HG02973 (cell line): Measurements from ENCODE around the gene ADCY6.
"Not testable (repeated sequence)": the region's sequence is repeated elsewhere in the genome, so short reads cannot be mapped to it uniquely, and the experiment has no call there.

ENCODE experiments used
- ATAC-seq: cut with Tn5 transposase; IDR thresholded peaks from one replicate; pipeline ENCODE4 v1.9.1; 2021; ENCODE audit warnings: moderate library complexity; ENCODE audit not compliant: unreplicated experiment

ADCY6 gene

GRCh38 chr12:48764521-48764920 lies 24.4 kb downstream of the ADCY6 start:
- ATAC-seq: no peak

GRCh38 chr12:48758737-48759136 lies 30.2 kb downstream of the ADCY6 start:
- ATAC-seq: no peak

- ATAC-seq: no peak
Observed at GRCh38 chr12:48758186-48758585, 30.7 kb downstream of the ADCY6 start.

- ATAC-seq: no peak
Observed at GRCh38 chr12:48750769-48751356, 38.0 kb downstream of the ADCY6 start.

GRCh38 chr12:48750215-48750614 lies 38.7 kb downstream of the ADCY6 start:
- ATAC-seq: no peak

- ATAC-seq: no peak
Observed at GRCh38 chr12:48744251-48745008, 44.5 kb downstream of the ADCY6 start.

- no peak for ATAC-seq
Observed at GRCh38 chr12:48739618-48740269, 49.1 kb downstream of the ADCY6 start.

- no peak for ATAC-seq
Observed at GRCh38 chr12:48736456-48736855, 52.4 kb downstream of the ADCY6 start.

GRCh38 chr12:48728807-48729206 lies 60.1 kb downstream of the ADCY6 start:
- no peak for ATAC-seq

GRCh38 chr12:48720737-48721136 lies 68.2 kb downstream of the ADCY6 start:
- ATAC-seq: not testable (repeated sequence)

GRCh38 chr12:48720171-48720570 lies 68.7 kb downstream of the ADCY6 start:
- not testable (repeated sequence) for ATAC-seq

GRCh38 chr12:48719002-48719401 lies 69.9 kb downstream of the ADCY6 start:
- ATAC-seq: not testable (repeated sequence)

GRCh38 chr12:48717252-48717695 lies 71.6 kb downstream of the ADCY6 start:
- ATAC-seq: no peak

GRCh38 chr12:48716493-48717251 lies 72.2 kb downstream of the ADCY6 start, which contains the start of gene CCNT1:
Gene CCNT1, minus strand, starts transcription at chr12:48716707. Its CDS starts 32 bp downstream, at chr12:48716675.
- ATAC-seq: peak; percentile 95
